ENCODE measurements around the gene RAMP3.

Gene RAMP3

DNA sequence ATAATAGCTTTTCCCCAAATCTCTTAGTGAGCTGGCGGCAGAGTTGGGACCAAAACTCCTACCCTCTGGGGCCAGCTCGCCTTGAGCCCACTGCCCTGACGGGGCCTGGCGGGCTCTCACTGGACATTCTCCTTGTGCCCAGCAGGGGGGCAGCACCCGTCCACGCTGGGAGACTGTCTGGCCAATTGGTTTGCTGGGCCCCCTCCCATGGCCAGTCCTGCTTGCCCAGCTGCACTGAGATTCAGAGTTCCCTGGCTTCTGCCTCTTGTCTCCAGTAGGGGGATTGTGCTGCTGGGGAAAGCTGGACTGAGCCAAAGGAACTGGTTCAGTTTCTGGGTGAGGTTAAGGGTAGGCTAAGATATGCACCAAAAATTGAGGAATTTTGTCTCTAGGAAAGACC lies 59.8 kb downstream of the RAMP3 start:
- DNase-seq, result peak; percentile 71
- no peaks in the 10 kb centered on the region for H3K36me3 ChIP-seq
- no peaks in the 10 kb centered on the region for H3K27me3 ChIP-seq (ENCODE audit: insufficient read depth, low read depth, severe bottlenecking)
- H3K4me3 ChIP-seq (ENCODE audit: low read depth, low read length), result no peak overlapping the region
- TF ChIP-seq, protein P1, sequence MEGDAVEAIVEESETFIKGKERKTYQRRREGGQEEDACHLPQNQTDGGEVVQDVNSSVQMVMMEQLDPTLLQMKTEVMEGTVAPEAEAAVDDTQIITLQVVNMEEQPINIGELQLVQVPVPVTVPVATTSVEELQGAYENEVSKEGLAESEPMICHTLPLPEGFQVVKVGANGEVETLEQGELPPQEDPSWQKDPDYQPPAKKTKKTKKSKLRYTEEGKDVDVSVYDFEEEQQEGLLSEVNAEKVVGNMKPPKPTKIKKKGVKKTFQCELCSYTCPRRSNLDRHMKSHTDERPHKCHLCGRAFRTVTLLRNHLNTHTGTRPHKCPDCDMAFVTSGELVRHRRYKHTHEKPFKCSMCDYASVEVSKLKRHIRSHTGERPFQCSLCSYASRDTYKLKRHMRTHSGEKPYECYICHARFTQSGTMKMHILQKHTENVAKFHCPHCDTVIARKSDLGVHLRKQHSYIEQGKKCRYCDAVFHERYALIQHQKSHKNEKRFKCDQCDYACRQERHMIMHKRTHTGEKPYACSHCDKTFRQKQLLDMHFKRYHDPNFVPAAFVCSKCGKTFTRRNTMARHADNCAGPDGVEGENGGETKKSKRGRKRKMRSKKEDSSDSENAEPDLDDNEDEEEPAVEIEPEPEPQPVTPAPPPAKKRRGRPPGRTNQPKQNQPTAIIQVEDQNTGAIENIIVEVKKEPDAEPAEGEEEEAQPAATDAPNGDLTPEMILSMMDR (IDR thresholded peaks at IDR 0.05; ENCODE audit: low read depth, low read length), result peak; percentile 80
- H3K27ac ChIP-seq, result no peak overlapping the region
- H3K9me3 ChIP-seq (ENCODE audit: severe bottlenecking), result no peaks in the 10 kb centered on the region

GRCh38 chr7:45219130-45219529 lies 61.5 kb downstream of the RAMP3 start:
- Histone ChIP-seq H3K4me3 (ENCODE audit: low read depth, low read length) (peak overlapping the region; percentile 38), H3K9me3 (ENCODE audit: severe bottlenecking) (no peaks in the 10 kb centered on the region), H3K27me3 (ENCODE audit: insufficient read depth, low read depth, severe bottlenecking) (no peaks in the 10 kb centered on the region), H3K27ac (peak overlapping the region; percentile 83), H3K36me3 (no peaks in the 10 kb centered on the region)
- TF ChIP-seq, protein P1 (IDR thresholded peaks at IDR 0.05; ENCODE audit: low read depth, low read length), result no peak
- peak; percentile 52 for DNase-seq

DNA sequence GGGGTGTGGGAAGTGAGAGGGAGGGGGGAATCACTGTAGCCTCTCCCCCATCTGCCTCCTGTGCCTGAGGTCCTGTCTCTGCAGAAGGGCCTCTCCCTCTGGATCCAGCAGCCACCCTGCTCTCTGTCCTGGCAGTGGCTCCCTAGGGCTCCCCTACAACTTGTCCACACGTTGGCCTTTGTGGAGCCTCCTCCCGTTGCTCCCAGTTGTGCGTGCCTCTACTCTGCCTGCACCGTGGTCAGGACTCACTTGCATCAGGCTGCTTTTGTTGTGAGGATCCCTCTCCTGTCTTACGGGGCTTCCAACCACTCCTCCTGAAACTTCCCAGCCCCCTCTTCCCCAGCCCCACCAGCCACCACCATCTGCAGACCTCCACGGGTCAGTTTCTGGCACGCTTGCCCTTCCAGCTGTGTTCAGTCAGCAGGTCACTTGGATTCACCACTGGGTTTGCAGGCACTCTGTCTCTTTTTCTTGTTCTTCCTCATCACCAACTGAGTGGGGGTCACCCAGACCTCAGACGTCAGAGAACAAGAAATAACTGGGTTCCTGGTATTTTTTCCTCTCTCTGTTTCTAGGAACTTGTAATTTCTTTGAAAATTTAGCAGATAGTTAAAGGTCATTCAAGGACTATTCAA lies 62.3 kb downstream of the RAMP3 start:
- no peaks in the 10 kb centered on the region for H3K9me3 ChIP-seq (ENCODE audit: severe bottlenecking)
- no peaks in the 10 kb centered on the region for H3K36me3 ChIP-seq
- H3K4me3 ChIP-seq (ENCODE audit: low read depth, low read length), result no peak overlapping the region
- DNase-seq, result peak; percentile 41
- TF ChIP-seq, protein P1 (IDR thresholded peaks at IDR 0.05; ENCODE audit: low read depth, low read length), result no peak
- no peaks in the 10 kb centered on the region for H3K27me3 ChIP-seq (ENCODE audit: insufficient read depth, low read depth, severe bottlenecking)
- H3K27ac ChIP-seq, result peak overlapping the region; percentile 83

DNA sequence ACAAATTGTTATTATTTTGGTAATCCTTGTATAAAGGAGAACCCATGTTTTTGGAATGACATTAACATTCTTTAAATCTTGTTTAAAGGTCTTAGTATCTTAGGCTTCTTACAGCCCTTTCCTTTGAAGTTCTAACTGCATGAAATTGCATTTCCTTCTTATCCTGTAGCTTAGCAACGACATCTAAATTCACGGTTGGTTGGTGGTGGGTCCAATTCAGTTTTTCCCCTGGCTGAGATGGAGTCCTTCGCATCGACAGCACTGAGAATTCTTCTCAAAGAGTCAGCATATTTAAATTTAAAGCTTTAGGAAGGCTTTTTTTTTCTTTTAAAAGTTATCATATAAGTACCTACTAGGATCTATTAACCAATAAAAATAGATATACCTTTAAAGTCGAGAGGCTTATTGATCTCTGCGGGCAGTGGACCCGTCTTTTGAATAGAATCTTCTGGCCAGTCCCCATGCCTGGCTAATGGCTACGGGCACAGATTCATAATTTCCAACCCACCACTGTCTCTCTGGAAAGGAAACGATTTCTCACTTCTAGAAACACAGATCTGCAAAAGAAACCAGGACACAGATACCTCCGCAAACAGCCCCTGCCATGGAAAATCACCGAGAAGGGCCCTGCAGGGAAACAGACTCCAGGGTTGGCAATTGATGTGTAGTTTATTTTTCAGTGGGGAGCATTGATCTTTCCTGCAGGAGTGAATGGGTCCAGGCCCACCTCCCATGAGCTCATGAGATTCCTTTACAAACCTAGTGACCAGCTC lies 63.4 kb downstream of the RAMP3 start:
- no peaks in the 10 kb centered on the region for H3K9me3 ChIP-seq (ENCODE audit: severe bottlenecking)
- H3K4me3 ChIP-seq (ENCODE audit: low read depth, low read length), result no peak overlapping the region
- DNase-seq, result no peak
- H3K36me3 ChIP-seq, result no peaks in the 10 kb centered on the region
- peak overlapping the region; percentile 24 for H3K27ac ChIP-seq
- TF ChIP-seq, protein P1 (IDR thresholded peaks at IDR 0.05; ENCODE audit: low read depth, low read length), result no peak
- H3K27me3 ChIP-seq (ENCODE audit: insufficient read depth, low read depth, severe bottlenecking), result no peaks in the 10 kb centered on the region

GRCh38 chr7:45221896-45222604 lies 64.5 kb downstream of the RAMP3 start:
- H3K27me3 ChIP-seq (ENCODE audit: insufficient read depth, low read depth, severe bottlenecking), result no peaks in the 10 kb centered on the region
- H3K27ac ChIP-seq, result peak overlapping the region; percentile 21
- H3K36me3 ChIP-seq, result no peaks in the 10 kb centered on the region
- no peaks in the 10 kb centered on the region for H3K9me3 ChIP-seq (ENCODE audit: severe bottlenecking)
- TF ChIP-seq, protein P1 (IDR thresholded peaks at IDR 0.05; ENCODE audit: low read depth, low read length), result no peak
- no peak overlapping the region for H3K4me3 ChIP-seq (ENCODE audit: low read depth, low read length)
- peak; percentile 81 for DNase-seq

All from WERI-Rb-1 (cell line).